ENCODE data around the gene EYS. TPM values are rescaled to one million over a fixed set of nuclear protein-coding genes. Genes with fewer than 3 reads are reported as not detected.
"Not testable (repeated sequence)": the region's sequence is repeated elsewhere in the genome, so short reads cannot be mapped to it uniquely, and the experiment has no call there.

The EYS gene
- total RNA-seq, 1 donor from 2014 or later: not detected

- DNase-seq (no peak), ATAC-seq (no peak)
- intact Hi-C loops (cut with micrococcal nuclease): no loop called here
These were observed 1622.8 kb downstream of the EYS start for GRCh38 chr6:64084185-64084663.

- intact Hi-C loops (cut with micrococcal nuclease): no loop called here
- no peak for ATAC-seq
- no peak for DNase-seq
These were observed 1623.8 kb downstream of the EYS start for GRCh38 chr6:64083261-64083660.

- ATAC-seq: no peak
- intact Hi-C loops (cut with micrococcal nuclease): no loop called here
These were observed 1625.6 kb downstream of the EYS start for GRCh38 chr6:64081453-64081852.

GRCh38 chr6:64074981-64075380 is 1632.0 kb downstream of the EYS start:
- no peak for DNase-seq
- no peak for ATAC-seq
- intact Hi-C loops (cut with micrococcal nuclease): no loop called here

More at GRCh38 chr6:64081453-64081852, 1625.6 kb downstream of the EYS start:
- DNase-seq: no peak

GRCh38 chr6:64072686-64073085 is 1634.3 kb downstream of the EYS start:
- DNase-seq (no peak), ATAC-seq (no peak)
- intact Hi-C loops (cut with micrococcal nuclease): no loop called here

GRCh38 chr6:64064919-64065318 is 1642.1 kb downstream of the EYS start:
- intact Hi-C loops (cut with micrococcal nuclease): no loop called here
- ATAC-seq (no peak), DNase-seq (no peak)

- ATAC-seq (no peak), DNase-seq (no peak)
- intact Hi-C loops (cut with micrococcal nuclease): no loop called here
These were observed 1643.9 kb downstream of the EYS start for GRCh38 chr6:64062960-64063683.

GRCh38 chr6:64054861-64055260 is 1652.2 kb downstream of the EYS start:
- DNase-seq (no peak), ATAC-seq (no peak)
- intact Hi-C loops (cut with micrococcal nuclease): no loop called here

GRCh38 chr6:64050590-64050989 is 1656.4 kb downstream of the EYS start:
- intact Hi-C loops (cut with micrococcal nuclease): no loop called here
- ATAC-seq: no peak

GRCh38 chr6:64049736-64050135 is 1657.3 kb downstream of the EYS start:
- intact Hi-C loops (cut with micrococcal nuclease): no loop called here
- ATAC-seq (no peak), DNase-seq (no peak)

More at GRCh38 chr6:64050590-64050989, 1656.4 kb downstream of the EYS start:
- no peak for DNase-seq

GRCh38 chr6:64046746-64047208 is 1660.2 kb downstream of the EYS start:
- ATAC-seq (no peak), DNase-seq (no peak)
- intact Hi-C loops (cut with micrococcal nuclease): no loop called here

GRCh38 chr6:64041373-64041772 is 1665.7 kb downstream of the EYS start:
- ATAC-seq: no peak
- intact Hi-C loops (cut with micrococcal nuclease): no loop called here
- no peak for DNase-seq

- intact Hi-C loops (cut with micrococcal nuclease): no loop called here
- DNase-seq (no peak), ATAC-seq (no peak)
These were observed 1666.9 kb downstream of the EYS start for GRCh38 chr6:64040113-64040512.

GRCh38 chr6:64037427-64037826 is 1669.6 kb downstream of the EYS start:
- ATAC-seq (no peak), DNase-seq (no peak)
- intact Hi-C loops (cut with micrococcal nuclease): no loop called here

- intact Hi-C loops (cut with micrococcal nuclease): no loop called here
- DNase-seq (no peak), ATAC-seq (no peak)
These were observed 1671.9 kb downstream of the EYS start for GRCh38 chr6:64034910-64035655.

- intact Hi-C loops (cut with micrococcal nuclease): no loop called here
- DNase-seq (no peak), ATAC-seq (no peak)
These were observed 1672.7 kb downstream of the EYS start for GRCh38 chr6:64034291-64034690.

- DNase-seq; intact Hi-C loops (cut with micrococcal nuclease); ATAC-seq: not testable (repeated sequence)
These were observed 1675.9 kb downstream of the EYS start for GRCh38 chr6:64030950-64031618.

- ATAC-seq (no peak), DNase-seq (no peak)
- intact Hi-C loops (cut with micrococcal nuclease): no loop called here
These were observed 1683.3 kb downstream of the EYS start for GRCh38 chr6:64023693-64024092.

- intact Hi-C loops (cut with micrococcal nuclease): no loop called here
- no peak for ATAC-seq
- no peak for DNase-seq
These were observed 1692.4 kb downstream of the EYS start for GRCh38 chr6:64014595-64014994.

GRCh38 chr6:64013011-64013410 is 1694.0 kb downstream of the EYS start:
- peak; percentile 21 for ATAC-seq
- no peak for DNase-seq
- intact Hi-C loops (cut with micrococcal nuclease): no loop called here
